ENCODE results near the gene SLC37A3. TPM values are rescaled to one million over a fixed set of nuclear protein-coding genes. Genes with fewer than 3 reads are reported as not detected.
A peak's percentile ranks its signal among the peaks of the same experiment; 100 is the strongest.
"Not testable (repeated sequence)": the region's sequence is repeated elsewhere in the genome, so short reads cannot be mapped to it uniquely, and the experiment has no call there.

SLC37A3 gene
- total RNA-seq, 2 experiments from 2014 or later: 8.0 to 10.0 TPM

- H3K4me1 ChIP-seq (ENCODE audit: insufficient read depth, low read length, poor library complexity, severe bottlenecking): peaks cover 4% of the 10 kb centered on the region
- H3K27ac ChIP-seq (ENCODE audit: low read depth, low read length, poor library complexity, severe bottlenecking): no peak overlapping the region
- ChIA-PET CTCF (ENCODE audit: unreplicated experiment) (no interaction called here), POLR2A (interaction anchor here (0.6 kb wide), 2 partner anchors 11 to 1264 kb away, joined by 3 to 6 read pairs; no protein-coding TSS in a partner anchor)
- BruUV-seq (replicated peaks): no TSS peak
- H2AFZ ChIP-seq (ENCODE audit: low read length): no peak overlapping the region
- H4K20me1 ChIP-seq (ENCODE audit: insufficient read depth, low read length): no peaks in the 10 kb centered on the region
- H3K9me3 ChIP-seq (ENCODE audit: low read length): no peaks in the 10 kb centered on the region
- no peak for TF ChIP-seq EZH2phosphoT487 (IDR thresholded peaks at IDR 0.05; ENCODE audit: borderline replicate concordance, low read depth, low read length)
- TF ChIP-seq, protein P1, sequence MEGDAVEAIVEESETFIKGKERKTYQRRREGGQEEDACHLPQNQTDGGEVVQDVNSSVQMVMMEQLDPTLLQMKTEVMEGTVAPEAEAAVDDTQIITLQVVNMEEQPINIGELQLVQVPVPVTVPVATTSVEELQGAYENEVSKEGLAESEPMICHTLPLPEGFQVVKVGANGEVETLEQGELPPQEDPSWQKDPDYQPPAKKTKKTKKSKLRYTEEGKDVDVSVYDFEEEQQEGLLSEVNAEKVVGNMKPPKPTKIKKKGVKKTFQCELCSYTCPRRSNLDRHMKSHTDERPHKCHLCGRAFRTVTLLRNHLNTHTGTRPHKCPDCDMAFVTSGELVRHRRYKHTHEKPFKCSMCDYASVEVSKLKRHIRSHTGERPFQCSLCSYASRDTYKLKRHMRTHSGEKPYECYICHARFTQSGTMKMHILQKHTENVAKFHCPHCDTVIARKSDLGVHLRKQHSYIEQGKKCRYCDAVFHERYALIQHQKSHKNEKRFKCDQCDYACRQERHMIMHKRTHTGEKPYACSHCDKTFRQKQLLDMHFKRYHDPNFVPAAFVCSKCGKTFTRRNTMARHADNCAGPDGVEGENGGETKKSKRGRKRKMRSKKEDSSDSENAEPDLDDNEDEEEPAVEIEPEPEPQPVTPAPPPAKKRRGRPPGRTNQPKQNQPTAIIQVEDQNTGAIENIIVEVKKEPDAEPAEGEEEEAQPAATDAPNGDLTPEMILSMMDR (conservative IDR thresholded peaks at IDR 0.05; ENCODE audit: low read length): peak; percentile 76
- no peaks in the 10 kb centered on the region for H3K36me3 ChIP-seq (ENCODE audit: insufficient read depth, low read length)
- no peak overlapping the region for H3K4me2 ChIP-seq (ENCODE audit: low read length)
- intact Hi-C loops (cut with micrococcal nuclease; ENCODE audit: unreplicated experiment): loop anchor here (5.0 kb wide), 1 partner anchor 166 kb away; the partner anchor contains the start of gene KDM7A
- peak; percentile 63 for DNase-seq (ENCODE audit: low spot score)
- no peaks in the 10 kb centered on the region for H3K79me2 ChIP-seq (ENCODE audit: insufficient read depth, low read depth, low read length)
- no peaks in the 10 kb centered on the region for H3K9me2 ChIP-seq (ENCODE audit: insufficient read depth, low read length)
- H3K4me3 ChIP-seq (ENCODE audit: low read depth, low read length, poor library complexity, severe bottlenecking): no peak overlapping the region
These were observed 55.4 kb downstream of the SLC37A3 start for GRCh38 chr7:140342727-140343514.

DNA sequence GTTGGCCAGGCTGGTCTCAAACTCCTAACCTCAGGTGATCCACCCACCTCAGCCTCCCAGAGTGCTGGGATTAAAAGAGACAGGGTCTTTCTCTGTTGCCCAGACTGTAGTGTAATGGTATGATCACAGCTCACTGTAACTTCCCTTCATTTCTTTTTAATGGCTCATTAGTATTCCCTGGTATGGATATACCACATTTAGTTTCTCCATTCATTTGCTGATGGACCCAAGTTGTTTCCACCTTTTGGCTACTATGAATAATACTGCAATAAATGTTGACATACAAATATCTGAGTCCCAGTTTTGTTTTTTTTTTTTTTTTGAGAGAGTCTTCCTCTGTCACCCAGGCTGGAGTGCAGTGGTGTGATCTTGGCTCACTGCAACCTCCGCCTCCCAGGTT, 59.4 kb downstream of the SLC37A3 start:
- H3K4me3 ChIP-seq (ENCODE audit: low read depth, low read length, poor library complexity, severe bottlenecking); H3K4me2 ChIP-seq (ENCODE audit: low read length); H3K9me3 ChIP-seq (ENCODE audit: low read length); DNase-seq (ENCODE audit: low spot score); H3K9me2 ChIP-seq (ENCODE audit: insufficient read depth, low read length); H4K20me1 ChIP-seq (ENCODE audit: insufficient read depth, low read length); BruUV-seq (replicated peaks); POLR2A ChIA-PET; CTCF ChIA-PET (ENCODE audit: unreplicated experiment); H3K27ac ChIP-seq (ENCODE audit: low read depth, low read length, poor library complexity, severe bottlenecking); H3K79me2 ChIP-seq (ENCODE audit: insufficient read depth, low read depth, low read length); H2AFZ ChIP-seq (ENCODE audit: low read length); H3K36me3 ChIP-seq (ENCODE audit: insufficient read depth, low read length); intact Hi-C loops (cut with micrococcal nuclease; ENCODE audit: unreplicated experiment); H3K4me1 ChIP-seq (ENCODE audit: insufficient read depth, low read length, poor library complexity, severe bottlenecking): not testable (repeated sequence)

DNA sequence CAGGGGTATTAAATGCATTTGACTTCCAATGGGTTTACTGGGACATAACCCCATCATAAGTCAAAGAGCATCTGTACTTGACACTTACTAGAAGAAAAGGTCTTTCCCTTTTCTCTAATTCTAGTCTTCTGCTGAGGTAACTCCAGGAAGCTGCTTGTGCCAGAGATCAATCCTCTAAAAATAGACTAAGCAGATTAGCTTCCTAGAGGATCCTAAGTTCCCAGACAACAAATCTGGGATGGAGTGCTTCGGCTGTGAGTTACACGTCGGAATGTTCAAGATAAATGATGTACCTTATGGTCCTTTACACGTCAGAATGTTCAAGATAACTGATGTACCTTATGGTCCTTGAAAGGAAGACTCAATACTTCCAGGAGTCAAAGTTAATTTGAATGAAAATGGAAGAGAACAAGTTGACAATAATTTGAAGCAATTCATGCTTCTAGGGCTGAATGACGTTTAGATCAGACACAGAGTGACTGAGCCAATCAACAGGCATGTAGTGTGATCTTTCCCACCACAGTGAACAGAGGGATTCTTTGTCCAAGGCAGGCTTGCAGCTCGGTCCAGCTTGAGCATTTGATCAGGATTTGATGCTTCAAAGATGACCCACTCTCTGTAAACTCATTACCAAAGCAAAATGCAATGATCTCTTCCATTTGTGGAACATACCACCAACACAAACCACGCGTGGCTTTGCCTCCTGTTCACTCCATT, 63.8 kb downstream of the SLC37A3 start:
- Histone ChIP-seq H3K36me3 (ENCODE audit: insufficient read depth, low read length) (no peaks in the 10 kb centered on the region), H3K4me2 (ENCODE audit: low read length) (no peak overlapping the region), H4K20me1 (ENCODE audit: insufficient read depth, low read length) (no peaks in the 10 kb centered on the region), H3K4me3 (ENCODE audit: low read depth, low read length, poor library complexity, severe bottlenecking) (no peak overlapping the region), H3K4me1 (ENCODE audit: insufficient read depth, low read length, poor library complexity, severe bottlenecking) (no peaks in the 10 kb centered on the region), H3K27ac (ENCODE audit: low read depth, low read length, poor library complexity, severe bottlenecking) (no peak overlapping the region), H3K9me3 (ENCODE audit: low read length) (no peaks in the 10 kb centered on the region), H3K79me2 (ENCODE audit: insufficient read depth, low read depth, low read length) (no peaks in the 10 kb centered on the region), H2AFZ (ENCODE audit: low read length) (no peak overlapping the region), H3K9me2 (ENCODE audit: insufficient read depth, low read length) (no peaks in the 10 kb centered on the region)
- DNase-seq (ENCODE audit: low spot score): no peak
- ChIA-PET CTCF (ENCODE audit: unreplicated experiment) (no interaction called here), POLR2A (no interaction called here)
- TF ChIP-seq, protein P1 (conservative IDR thresholded peaks at IDR 0.05; ENCODE audit: low read length): no peak
- no peak for TF ChIP-seq EZH2phosphoT487 (IDR thresholded peaks at IDR 0.05; ENCODE audit: borderline replicate concordance, low read depth, low read length)
- BruUV-seq (replicated peaks): no TSS peak
- intact Hi-C loops (cut with micrococcal nuclease; ENCODE audit: unreplicated experiment): no loop called here
